Liver (tissue), 9 donors: ENCODE data around the gene OSBPL1A. TPM values are rescaled to one million over a fixed set of nuclear protein-coding genes. Genes with fewer than 3 reads are reported as not detected.

Experiments
- DNase-seq: peaks from one replicate; pipeline ENCODE4 v3.0.0-alpha.2; 2017; ENCODE audit warnings: low spot score
- H3K27ac ChIP-seq, 2 donors: one replicate each; pipeline ENCODE4 v1.7.0; 2013; ENCODE audit warnings: inconsistent platforms in 2 of 2, low read length in 2 of 2, control low read depth in 1 of 2, low read depth in 1 of 2, mild to moderate bottlenecking in 1 of 2
- H3K27me3 ChIP-seq, 4 donors: one replicate each; pipeline versions ENCODE4 v1.6.1 to v1.7.0; 2013; ENCODE audit warnings: low read length in 3 of 4, inconsistent platforms in 1 of 4, mild to moderate bottlenecking in 1 of 4, moderate library complexity in 1 of 4; ENCODE audit not compliant: control insufficient read depth in 4 of 4, insufficient read depth in 4 of 4
- H3K36me3 ChIP-seq, 4 donors: one replicate each; pipeline versions ENCODE4 v1.6.1 to v1.7.0; 2013; ENCODE audit warnings: low read length in 3 of 4, mild to moderate bottlenecking in 3 of 4, low read depth in 1 of 4, moderate library complexity in 1 of 4; ENCODE audit not compliant: control insufficient read depth in 4 of 4, insufficient read depth in 3 of 4
- H3K4me1 ChIP-seq, 4 donors: one replicate each; pipeline versions ENCODE4 v1.6.1 to v1.7.0; 2013; ENCODE audit warnings: low read length in 3 of 4, mild to moderate bottlenecking in 3 of 4, moderate library complexity in 1 of 4; ENCODE audit not compliant: control insufficient read depth in 4 of 4, insufficient read depth in 4 of 4
- H3K4me3 ChIP-seq, 3 donors: one replicate each; pipeline versions ENCODE4 v1.6.1 to v1.7.0; 2013; ENCODE audit warnings: low read length in 3 of 3, control low read depth in 1 of 3, low read depth in 1 of 3, mild to moderate bottlenecking in 1 of 3
- H3K9ac ChIP-seq, 2 donors: one replicate each; pipeline ENCODE4 v1.7.0; 2013; ENCODE audit warnings: low read length in 2 of 2, mild to moderate bottlenecking in 2 of 2, moderate library complexity in 2 of 2, control low read depth in 1 of 2, low read depth in 1 of 2
- H3K9me3 ChIP-seq, 4 donors: one replicate each; pipeline versions ENCODE4 v1.6.1 to v1.7.0; 2013; ENCODE audit warnings: low read length in 3 of 4; ENCODE audit not compliant: control insufficient read depth in 4 of 4
- EGR1 ChIP-seq, 2 donors: IDR thresholded peaks; 2 replicates each; pipeline ENCODE4 v1.6.1; 2016 to 2018; ENCODE audit warnings: antibody characterized with exemption in 2 of 2, low read depth in 2 of 2
- FOXA1 ChIP-seq: IDR thresholded peaks from 2 replicates; pipeline ENCODE4 v1.6.1; 2016; ENCODE audit warnings: antibody characterized with exemption
- FOXA2 ChIP-seq: IDR thresholded peaks from 2 replicates; pipeline ENCODE4 v1.6.1; 2016; ENCODE audit warnings: antibody characterized with exemption
- GABPA ChIP-seq, 2 donors: IDR thresholded peaks in 1 of 2; conservative IDR thresholded peaks in 1 of 2; 2 replicates each; pipeline ENCODE4 v1.6.1; 2016; ENCODE audit warnings: antibody characterized with exemption in 2 of 2, mild to moderate bottlenecking in 1 of 2, moderate library complexity in 1 of 2
- HNF4A ChIP-seq, 2 donors: conservative IDR thresholded peaks; 2 replicates each; pipeline ENCODE4 v1.6.1; 2016; ENCODE audit warnings: antibody characterized with exemption in 2 of 2, mild to moderate bottlenecking in 2 of 2
- HNF4G ChIP-seq: IDR thresholded peaks from 2 replicates; pipeline ENCODE4 v1.6.1; 2016; ENCODE audit warnings: antibody characterized with exemption
- JUND ChIP-seq, 2 donors: IDR thresholded peaks; 2 replicates each; pipeline ENCODE4 v1.6.1; 2016; ENCODE audit warnings: antibody characterized with exemption in 2 of 2
- NR2F2 ChIP-seq: IDR thresholded peaks from 2 replicates; pipeline ENCODE4 v1.6.1; 2016; ENCODE audit warnings: antibody characterized with exemption
- RAD21 ChIP-seq, 2 donors: IDR thresholded peaks; 2 replicates each; pipeline ENCODE4 v1.6.1; 2016; ENCODE audit warnings: antibody characterized with exemption in 2 of 2, mild to moderate bottlenecking in 2 of 2
- RXRA ChIP-seq, 2 donors: IDR thresholded peaks; 2 replicates each; pipeline ENCODE4 v1.6.1; 2017 to 2018; ENCODE audit warnings: antibody characterized with exemption in 2 of 2, mild to moderate bottlenecking in 1 of 2
- SP1 ChIP-seq: IDR thresholded peaks from 2 replicates; pipeline ENCODE4 v1.6.1; 2018; ENCODE audit warnings: antibody characterized with exemption, mild to moderate bottlenecking
- TAF1 ChIP-seq: conservative IDR thresholded peaks from 2 replicates; pipeline ENCODE4 v1.6.1; 2016; ENCODE audit warnings: antibody characterized with exemption, mild to moderate bottlenecking
- YY1 ChIP-seq: IDR thresholded peaks from 2 replicates; pipeline ENCODE4 v1.6.1; 2016; ENCODE audit warnings: antibody characterized with exemption, mild to moderate bottlenecking
- WGBS: extraction: QIAGEN DNeasy Blood & Tissue Kit; methylation state at CpG from one replicate; pipeline ENCODE4 v1.1.7; 2013; 5-methylcytosine and 5-hydroxymethylcytosine counted together
- polyA plus RNA-seq, 2 donors: library from polyadenylated mRNA; stranded (reverse) in 1 of 2; unstranded in 1 of 2; fragments of 200-250 nt in 1 of 2; fragments of >200 nt in 1 of 2; fragmentation: Nextera tagmentation in 1 of 2; extraction: Ambion mirVana in 1 of 2; gene quantifications; one replicate each; pipeline versions ENCODE4 v1.2.1 to v1.2.3, GENCODE V29; 2013 to 2015
- total RNA-seq, 2 donors: library from RNA; depleted of rRNA; stranded (reverse); fragments of >200 nt; gene quantifications; one replicate each; pipeline ENCODE4 v1.2.3, GENCODE V29; 2014
- TF ChIP-seq, protein P1 (sequence below): fragments of 150-350 bp; IDR thresholded peaks from 2 replicates; pipeline ENCODE4 v1.5.1; 2017; ENCODE audit warnings: improper control_type of control experiment, low read depth, low read length; ENCODE audit not compliant: missing input control
- TF ChIP-seq, protein P2 (sequence below): IDR thresholded peaks from 2 replicates; pipeline ENCODE4 v1.6.1; 2016; ENCODE audit warnings: antibody characterized with exemption
- TF ChIP-seq, protein P3 (sequence below): IDR thresholded peaks from 2 replicates; pipeline ENCODE4 v1.6.1; 2016; ENCODE audit warnings: antibody characterized with exemption
- TF ChIP-seq, protein P4 (sequence below): IDR thresholded peaks from 2 replicates; pipeline ENCODE4 v1.6.1; 2016; ENCODE audit warnings: antibody characterized with exemption, mild to moderate bottlenecking
- TF ChIP-seq, protein P5 (sequence below): IDR thresholded peaks from 2 replicates; pipeline ENCODE4 v1.6.1; 2016; ENCODE audit warnings: antibody characterized with exemption
- donor health status: healthy.
- donor health status: healthy.
- donor health status: healthy.
- donor health status: healthy.
- donor health status: healthy.

OSBPL1A gene
- total and polyA plus RNA-seq, 4 donors = 5.4 to 12.6 (median 8.9) TPM

DNA sequence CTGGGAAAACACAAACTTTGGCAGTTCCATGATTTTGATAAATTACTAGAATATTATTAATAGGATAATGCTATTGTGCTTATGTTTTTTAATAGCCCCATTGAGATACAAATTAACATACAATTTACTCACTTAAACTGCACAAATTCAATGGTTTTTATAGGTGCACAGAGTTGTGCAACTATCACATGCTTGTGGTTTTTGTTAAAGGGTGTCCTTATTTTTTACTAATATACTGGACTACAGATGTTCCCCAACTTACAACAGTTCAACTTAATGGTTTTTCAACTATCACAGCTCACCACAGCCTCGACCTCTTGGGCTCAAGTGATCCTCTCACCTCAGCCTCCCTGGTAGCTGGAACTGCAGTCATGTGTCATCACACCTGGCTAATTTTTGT, 76.6 kb downstream of the OSBPL1A start:
- H3K27ac ChIP-seq = no peak overlapping the region
- H3K9ac ChIP-seq = no peak overlapping the region
- H3K27me3 ChIP-seq = no peaks in the 10 kb centered on the region
- no peaks in the 10 kb centered on the region for H3K9me3 ChIP-seq
- TF ChIP-seq, protein P1, sequence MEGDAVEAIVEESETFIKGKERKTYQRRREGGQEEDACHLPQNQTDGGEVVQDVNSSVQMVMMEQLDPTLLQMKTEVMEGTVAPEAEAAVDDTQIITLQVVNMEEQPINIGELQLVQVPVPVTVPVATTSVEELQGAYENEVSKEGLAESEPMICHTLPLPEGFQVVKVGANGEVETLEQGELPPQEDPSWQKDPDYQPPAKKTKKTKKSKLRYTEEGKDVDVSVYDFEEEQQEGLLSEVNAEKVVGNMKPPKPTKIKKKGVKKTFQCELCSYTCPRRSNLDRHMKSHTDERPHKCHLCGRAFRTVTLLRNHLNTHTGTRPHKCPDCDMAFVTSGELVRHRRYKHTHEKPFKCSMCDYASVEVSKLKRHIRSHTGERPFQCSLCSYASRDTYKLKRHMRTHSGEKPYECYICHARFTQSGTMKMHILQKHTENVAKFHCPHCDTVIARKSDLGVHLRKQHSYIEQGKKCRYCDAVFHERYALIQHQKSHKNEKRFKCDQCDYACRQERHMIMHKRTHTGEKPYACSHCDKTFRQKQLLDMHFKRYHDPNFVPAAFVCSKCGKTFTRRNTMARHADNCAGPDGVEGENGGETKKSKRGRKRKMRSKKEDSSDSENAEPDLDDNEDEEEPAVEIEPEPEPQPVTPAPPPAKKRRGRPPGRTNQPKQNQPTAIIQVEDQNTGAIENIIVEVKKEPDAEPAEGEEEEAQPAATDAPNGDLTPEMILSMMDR = no peak
- TF ChIP-seq HNF4A (conservative IDR thresholded peaks at IDR 0.05) (no peak), JUND (IDR thresholded peaks at IDR 0.05) (no peak), FOXA1 (no peak), TAF1 (no peak), RXRA (IDR thresholded peaks at IDR 0.05) (no peak), HNF4G (no peak), SP1 (no peak), YY1 (no peak), NR2F2 (no peak), RAD21 (IDR thresholded peaks at IDR 0.05) (no peak), GABPA (IDR thresholded peaks at IDR 0.05 in 1 of 2, conservative IDR thresholded peaks at IDR 0.05 in 1 of 2) (no peak), EGR1 (IDR thresholded peaks at IDR 0.05; ENCODE audit: low read depth in 2 of 2) (no peak), FOXA2 (no peak)
- TF ChIP-seq, protein P2, sequence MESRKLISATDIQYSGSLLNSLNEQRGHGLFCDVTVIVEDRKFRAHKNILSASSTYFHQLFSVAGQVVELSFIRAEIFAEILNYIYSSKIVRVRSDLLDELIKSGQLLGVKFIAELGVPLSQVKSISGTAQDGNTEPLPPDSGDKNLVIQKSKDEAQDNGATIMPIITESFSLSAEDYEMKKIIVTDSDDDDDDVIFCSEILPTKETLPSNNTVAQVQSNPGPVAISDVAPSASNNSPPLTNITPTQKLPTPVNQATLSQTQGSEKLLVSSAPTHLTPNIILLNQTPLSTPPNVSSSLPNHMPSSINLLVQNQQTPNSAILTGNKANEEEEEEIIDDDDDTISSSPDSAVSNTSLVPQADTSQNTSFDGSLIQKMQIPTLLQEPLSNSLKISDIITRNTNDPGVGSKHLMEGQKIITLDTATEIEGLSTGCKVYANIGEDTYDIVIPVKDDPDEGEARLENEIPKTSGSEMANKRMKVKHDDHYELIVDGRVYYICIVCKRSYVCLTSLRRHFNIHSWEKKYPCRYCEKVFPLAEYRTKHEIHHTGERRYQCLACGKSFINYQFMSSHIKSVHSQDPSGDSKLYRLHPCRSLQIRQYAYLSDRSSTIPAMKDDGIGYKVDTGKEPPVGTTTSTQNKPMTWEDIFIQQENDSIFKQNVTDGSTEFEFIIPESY = no peak
- TF ChIP-seq, protein P3, sequence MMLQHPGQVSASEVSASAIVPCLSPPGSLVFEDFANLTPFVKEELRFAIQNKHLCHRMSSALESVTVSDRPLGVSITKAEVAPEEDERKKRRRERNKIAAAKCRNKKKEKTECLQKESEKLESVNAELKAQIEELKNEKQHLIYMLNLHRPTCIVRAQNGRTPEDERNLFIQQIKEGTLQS = no peak
- TF ChIP-seq, protein P4, sequence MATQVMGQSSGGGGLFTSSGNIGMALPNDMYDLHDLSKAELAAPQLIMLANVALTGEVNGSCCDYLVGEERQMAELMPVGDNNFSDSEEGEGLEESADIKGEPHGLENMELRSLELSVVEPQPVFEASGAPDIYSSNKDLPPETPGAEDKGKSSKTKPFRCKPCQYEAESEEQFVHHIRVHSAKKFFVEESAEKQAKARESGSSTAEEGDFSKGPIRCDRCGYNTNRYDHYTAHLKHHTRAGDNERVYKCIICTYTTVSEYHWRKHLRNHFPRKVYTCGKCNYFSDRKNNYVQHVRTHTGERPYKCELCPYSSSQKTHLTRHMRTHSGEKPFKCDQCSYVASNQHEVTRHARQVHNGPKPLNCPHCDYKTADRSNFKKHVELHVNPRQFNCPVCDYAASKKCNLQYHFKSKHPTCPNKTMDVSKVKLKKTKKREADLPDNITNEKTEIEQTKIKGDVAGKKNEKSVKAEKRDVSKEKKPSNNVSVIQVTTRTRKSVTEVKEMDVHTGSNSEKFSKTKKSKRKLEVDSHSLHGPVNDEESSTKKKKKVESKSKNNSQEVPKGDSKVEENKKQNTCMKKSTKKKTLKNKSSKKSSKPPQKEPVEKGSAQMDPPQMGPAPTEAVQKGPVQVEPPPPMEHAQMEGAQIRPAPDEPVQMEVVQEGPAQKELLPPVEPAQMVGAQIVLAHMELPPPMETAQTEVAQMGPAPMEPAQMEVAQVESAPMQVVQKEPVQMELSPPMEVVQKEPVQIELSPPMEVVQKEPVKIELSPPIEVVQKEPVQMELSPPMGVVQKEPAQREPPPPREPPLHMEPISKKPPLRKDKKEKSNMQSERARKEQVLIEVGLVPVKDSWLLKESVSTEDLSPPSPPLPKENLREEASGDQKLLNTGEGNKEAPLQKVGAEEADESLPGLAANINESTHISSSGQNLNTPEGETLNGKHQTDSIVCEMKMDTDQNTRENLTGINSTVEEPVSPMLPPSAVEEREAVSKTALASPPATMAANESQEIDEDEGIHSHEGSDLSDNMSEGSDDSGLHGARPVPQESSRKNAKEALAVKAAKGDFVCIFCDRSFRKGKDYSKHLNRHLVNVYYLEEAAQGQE = no peak
- TF ChIP-seq, protein P5, sequence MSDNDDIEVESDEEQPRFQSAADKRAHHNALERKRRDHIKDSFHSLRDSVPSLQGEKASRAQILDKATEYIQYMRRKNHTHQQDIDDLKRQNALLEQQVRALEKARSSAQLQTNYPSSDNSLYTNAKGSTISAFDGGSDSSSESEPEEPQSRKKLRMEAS = no peak
- no peak for DNase-seq
- H3K4me1 ChIP-seq = no peaks in the 10 kb centered on the region
- WGBS = 94% methylated on average over 1 of the region's 1 CpG
- no peaks in the 10 kb centered on the region for H3K36me3 ChIP-seq
- no peak overlapping the region for H3K4me3 ChIP-seq
